HG02588 (cell line): ENCODE results near the gene PPP3R1.
A peak's percentile ranks its signal among the peaks of the same experiment; 100 is the strongest.

Experiments used
- ATAC-seq: cut with Tn5 transposase; IDR thresholded peaks from one replicate; pipeline ENCODE4 v1.9.1; 2021; ENCODE audit warnings: mild to moderate bottlenecking, moderate library complexity; ENCODE audit not compliant: unreplicated experiment

Gene PPP3R1

GRCh38 chr2:68252400-68253218 lies at the start of gene PPP3R1:
Gene PPP3R1, minus strand, starts transcription at chr2:68252532. Its CDS starts 405 bp downstream, at chr2:68252127.
- ATAC-seq, result peak; percentile 83

- ATAC-seq, result no peak
Measured at GRCh38 chr2:68295516-68295915, 43.2 kb upstream of the PPP3R1 start.

GRCh38 chr2:68294913-68295312 lies 42.6 kb upstream of the PPP3R1 start:
- ATAC-seq, result no peak

GRCh38 chr2:68294187-68294586 lies 41.9 kb upstream of the PPP3R1 start:
- no peak for ATAC-seq

GRCh38 chr2:68293755-68294154 lies 41.4 kb upstream of the PPP3R1 start:
- ATAC-seq, result no peak

- no peak for ATAC-seq
Measured at GRCh38 chr2:68293024-68293423, 40.7 kb upstream of the PPP3R1 start.

- no peak for ATAC-seq
Measured at GRCh38 chr2:68292108-68292710, 39.9 kb upstream of the PPP3R1 start.

GRCh38 chr2:68291314-68291713 lies 39.0 kb upstream of the PPP3R1 start:
- no peak for ATAC-seq

GRCh38 chr2:68290901-68291300 lies 38.6 kb upstream of the PPP3R1 start:
- ATAC-seq, result no peak

GRCh38 chr2:68287580-68288441 lies 35.5 kb upstream of the PPP3R1 start:
- ATAC-seq, result no peak

- no peak for ATAC-seq
Measured at GRCh38 chr2:68284896-68285295, 32.6 kb upstream of the PPP3R1 start.

GRCh38 chr2:68283419-68283812 lies 31.1 kb upstream of the PPP3R1 start:
- ATAC-seq, result no peak

GRCh38 chr2:68282811-68283418 lies 30.6 kb upstream of the PPP3R1 start:
- ATAC-seq, result no peak

- no peak for ATAC-seq
Measured at GRCh38 chr2:68280796-68281195, 28.5 kb upstream of the PPP3R1 start.

- ATAC-seq, result no peak
Measured at GRCh38 chr2:68280348-68280747, 28.0 kb upstream of the PPP3R1 start.

GRCh38 chr2:68279691-68280090 lies 27.4 kb upstream of the PPP3R1 start:
- ATAC-seq, result no peak

GRCh38 chr2:68278169-68278568 lies 25.8 kb upstream of the PPP3R1 start:
- no peak for ATAC-seq

GRCh38 chr2:68274022-68274421 lies 21.7 kb upstream of the PPP3R1 start:
- ATAC-seq, result no peak

- no peak for ATAC-seq
Measured at GRCh38 chr2:68272246-68272994, 20.1 kb upstream of the PPP3R1 start.

- ATAC-seq, result no peak
Measured at GRCh38 chr2:68266655-68267054, 14.3 kb upstream of the PPP3R1 start.
